CD8-positive, alpha-beta memory T cell (primary cell): Measurements from ENCODE around the gene SYNJ1. TPM values are rescaled to one million over a fixed set of nuclear protein-coding genes. Genes with fewer than 3 reads are reported as not detected.
"Not testable (repeated sequence)": the region's sequence is repeated elsewhere in the genome, so short reads cannot be mapped to it uniquely, and the experiment has no call there.

Experiments used
- CTCF ChIA-PET: fragments of 350-600 bp; sonication (Branson Sonifier 250); formaldehyde crosslinking; loops from one replicate; lab custom pipeline; 2021; ENCODE audit warnings: antibody characterized with exemption; lab: Charles Lee
- POLR2A ChIA-PET: fragments of 350-600 bp; sonication (Branson Sonifier 250); formaldehyde crosslinking; loops from one replicate; lab custom pipeline; 2021; ENCODE audit warnings: antibody characterized with exemption; lab: Charles Lee
- DNase-seq, 5 donors: peaks; one replicate each; pipeline versions ENCODE4 v3.0.0 to v3.0.0-alpha.2; 2020 to 2022; ENCODE audit warnings: mixed read lengths in 1 of 5
- H3K27ac ChIP-seq: one replicate; pipeline ENCODE4 v1.7.0; 2013; ENCODE audit warnings: low read depth, mild to moderate bottlenecking, low read length, moderate library complexity
- H3K27me3 ChIP-seq: 2 replicates; pipeline ENCODE4 v1.7.0; 2013; ENCODE audit warnings: low read length, mild to moderate bottlenecking; ENCODE audit not compliant: insufficient read depth, poor library complexity, severe bottlenecking
- H3K36me3 ChIP-seq: 2 replicates; pipeline ENCODE4 v1.7.0; 2013; ENCODE audit warnings: mild to moderate bottlenecking, low read length, moderate library complexity; ENCODE audit not compliant: insufficient read depth
- H3K4me1 ChIP-seq: 2 replicates; pipeline ENCODE4 v1.7.0; 2013; ENCODE audit warnings: mild to moderate bottlenecking, low read length, moderate library complexity; ENCODE audit not compliant: insufficient read depth
- H3K4me3 ChIP-seq: 2 replicates; pipeline ENCODE4 v1.7.0; 2013; ENCODE audit warnings: mild to moderate bottlenecking, low read length
- H3K9me3 ChIP-seq: 2 replicates; pipeline ENCODE4 v1.7.0; 2013; ENCODE audit warnings: mild to moderate bottlenecking, low read length
- H3K27ac Mint-ChIP-seq, 8 donors: one replicate each; pipeline ENCODE4 v1.8.0; 2020 to 2021; ENCODE audit warnings: mixed read lengths in 8 of 8, mild to moderate bottlenecking in 6 of 8, inconsistent platforms in 3 of 8, moderate library complexity in 3 of 8
- H3K27me3 Mint-ChIP-seq, 2 donors: one replicate each; pipeline ENCODE4 v1.8.0; 2020 to 2021; ENCODE audit warnings: mixed read lengths in 2 of 2, mild to moderate bottlenecking in 1 of 2, moderate library complexity in 1 of 2
- H3K36me3 Mint-ChIP-seq, 3 donors: one replicate each; pipeline ENCODE4 v1.8.0; 2020 to 2021; ENCODE audit warnings: mixed read lengths in 3 of 3, inconsistent platforms in 1 of 3, mild to moderate bottlenecking in 1 of 3
- H3K4me1 Mint-ChIP-seq, 3 donors: one replicate each; pipeline ENCODE4 v1.8.0; 2020 to 2021; ENCODE audit warnings: mixed read lengths in 3 of 3, inconsistent platforms in 1 of 3, mild to moderate bottlenecking in 1 of 3
- H3K4me3 Mint-ChIP-seq, 7 donors: one replicate each; pipeline ENCODE4 v1.8.0; 2020 to 2021; ENCODE audit warnings: mixed read lengths in 7 of 7, mild to moderate bottlenecking in 6 of 7, moderate library complexity in 4 of 7, inconsistent platforms in 2 of 7
- H3K9me3 Mint-ChIP-seq, 5 donors: one replicate each; pipeline ENCODE4 v1.8.0; 2020 to 2022; ENCODE audit warnings: mixed read lengths in 5 of 5, mild to moderate bottlenecking in 3 of 5, moderate library complexity in 2 of 5, inconsistent platforms in 1 of 5
- polyA plus RNA-seq: library from polyadenylated mRNA; unstranded; fragments of 300-500 nt; fragmentation: Illumina TruSeq; gene quantifications from one replicate; pipeline ENCODE4 v1.2.3, GENCODE V29; 2021
- total RNA-seq, 2 experiments: library from RNA; stranded (reverse); gene quantifications; one replicate each; pipeline ENCODE4 v1.2.3, GENCODE V29; 2021

SYNJ1 gene
- total and polyA plus RNA-seq, 3 experiments from 2014 or later = 3.4 to 14.4 (median 11.4) TPM

DNA sequence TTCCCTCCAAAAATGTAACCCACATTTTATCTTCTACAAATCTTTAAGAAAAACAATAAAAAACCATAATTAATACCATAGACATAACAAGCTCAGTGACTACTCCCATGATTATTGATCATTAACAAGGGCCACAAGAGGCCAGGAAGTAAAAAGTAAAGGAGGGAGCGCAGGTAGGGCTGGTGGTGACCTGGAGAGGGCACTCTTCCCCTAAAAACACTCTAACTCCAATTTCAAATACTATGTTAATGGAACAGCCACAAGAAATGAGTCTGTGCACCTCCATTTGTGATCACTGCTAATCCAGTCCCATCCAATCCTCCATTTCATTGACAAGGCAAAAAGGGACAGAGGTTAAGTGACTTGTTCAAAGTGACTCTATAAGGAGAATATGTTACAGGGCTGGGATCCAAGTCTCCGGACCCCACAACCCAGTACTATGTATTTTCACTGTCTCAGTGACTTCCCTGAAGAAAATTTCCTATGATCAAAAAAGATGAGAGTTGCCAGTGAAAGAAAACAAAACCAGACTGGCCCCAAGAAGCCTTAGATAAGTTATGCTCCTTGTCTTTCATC lies 74.4 kb downstream of the SYNJ1 start:
- Mint-ChIP-seq H3K4me3 (no peak overlapping the region), H3K4me1 (no peaks in the 10 kb centered on the region)

DNA sequence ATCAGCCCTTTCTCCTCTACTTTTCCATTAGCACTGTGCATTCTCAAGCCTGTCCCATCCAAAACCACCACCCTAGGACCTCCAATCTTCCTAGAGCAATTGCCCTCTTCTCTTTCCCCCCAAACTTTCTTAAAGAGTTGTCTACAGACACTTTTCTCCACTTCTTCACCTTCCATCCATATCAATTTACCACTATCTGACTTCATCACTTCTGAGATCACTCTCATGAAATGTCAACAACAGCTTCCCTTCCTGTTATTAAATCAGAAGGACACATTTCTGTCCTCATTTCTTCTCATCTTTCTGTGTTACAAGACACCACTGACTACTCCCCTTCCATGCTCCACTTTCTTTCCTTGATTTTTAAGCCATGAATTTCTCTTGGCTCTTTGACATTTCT lies 79.6 kb downstream of the SYNJ1 start:
- no peaks in the 10 kb centered on the region for H3K4me1 Mint-ChIP-seq
- ChIA-PET CTCF (interaction anchor here (1.5 kb wide), 1 partner anchor 10 kb away, joined by 3 read pairs; no protein-coding TSS in a partner anchor), POLR2A (no interaction called here)
- DNase-seq = no peak
- H3K27me3 Mint-ChIP-seq = no peaks in the 10 kb centered on the region
- H3K36me3 Mint-ChIP-seq = peaks cover 7 to 48% (median 20%) of the 10 kb centered on the region in 3 donors
- H3K27ac Mint-ChIP-seq = no peak overlapping the region
- no peak overlapping the region for H3K4me3 Mint-ChIP-seq
- H3K36me3 ChIP-seq = peaks cover 41% of the 10 kb centered on the region
- no peaks in the 10 kb centered on the region for H3K9me3 Mint-ChIP-seq
- no peaks in the 10 kb centered on the region for H3K4me1 ChIP-seq
- H3K9me3 ChIP-seq = no peaks in the 10 kb centered on the region
- no peak overlapping the region for H3K27ac ChIP-seq
- H3K4me3 ChIP-seq = no peak overlapping the region
- no peaks in the 10 kb centered on the region for H3K27me3 ChIP-seq

More for the DNA sequence above, 74.4 kb downstream of the SYNJ1 start:
- H3K36me3 Mint-ChIP-seq = peaks cover 0 to 56% (median 25%) of the 10 kb centered on the region in 3 donors
- Histone ChIP-seq H3K4me3 (no peak overlapping the region), H3K4me1 (no peaks in the 10 kb centered on the region), H3K27me3 (no peaks in the 10 kb centered on the region), H3K27ac (no peak overlapping the region), H3K9me3 (no peaks in the 10 kb centered on the region), H3K36me3 (peaks cover 18% of the 10 kb centered on the region)
- H3K27me3 Mint-ChIP-seq = no peaks in the 10 kb centered on the region
- ChIA-PET POLR2A (no interaction called here), CTCF (no interaction called here)
- peak overlapping the region in 2 of 8 donors; percentile 6 to 13 for H3K27ac Mint-ChIP-seq
- H3K9me3 Mint-ChIP-seq = no peaks in the 10 kb centered on the region
- DNase-seq = peak in 2 of 5 donors; percentile 2 to 18

DNA sequence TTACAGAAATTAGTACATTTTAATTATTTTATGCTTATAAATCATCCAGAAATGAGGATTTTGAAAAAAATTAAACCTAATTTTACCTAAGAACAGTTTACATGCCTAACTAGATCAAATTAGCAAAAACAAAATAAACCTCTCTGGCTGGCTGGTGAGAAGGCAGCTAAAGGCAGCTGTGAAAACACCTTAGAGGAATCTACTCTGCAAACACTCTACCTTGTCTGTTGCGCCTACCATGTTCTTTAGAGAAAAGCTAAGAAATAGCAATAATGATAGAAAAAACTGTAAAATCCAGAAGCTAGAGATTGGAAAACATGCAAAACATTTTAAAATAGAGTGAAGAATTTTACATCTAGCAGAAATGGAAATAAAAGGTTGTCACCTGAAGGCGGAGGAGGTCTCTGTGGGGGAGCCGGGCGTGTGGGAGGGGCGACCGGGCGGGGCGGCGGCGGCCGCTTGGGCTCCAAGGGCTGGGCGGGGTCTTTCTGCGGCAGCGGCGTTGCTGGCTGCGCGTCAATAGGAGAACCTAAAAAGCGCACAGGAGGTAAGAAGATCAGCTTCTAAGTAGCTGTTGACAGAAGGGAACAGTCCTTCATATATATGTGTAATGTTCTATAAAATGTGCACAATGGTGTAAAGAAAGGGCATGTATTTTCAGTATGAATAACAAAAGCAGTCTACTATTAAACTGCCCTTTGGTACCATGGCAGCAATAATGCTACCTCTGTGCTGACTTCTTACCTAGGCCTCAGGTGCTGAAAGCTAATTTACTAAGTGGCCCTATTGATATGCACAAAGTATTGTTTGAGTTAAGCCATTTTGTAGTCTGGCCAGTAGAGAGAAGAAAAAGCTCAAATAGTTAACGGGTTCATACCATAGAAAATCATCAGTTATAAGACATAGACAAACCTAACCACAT lies 82.3 kb downstream of the SYNJ1 start:
- ChIA-PET CTCF (interaction anchor here (1.3 kb wide), 1 partner anchor 44 kb away, joined by 3 read pairs; no protein-coding TSS in a partner anchor), POLR2A (no interaction called here)
- Mint-ChIP-seq H3K9me3 (no peaks in the 10 kb centered on the region), H3K4me1 (no peaks in the 10 kb centered on the region), H3K36me3 (peaks cover 7 to 56% (median 22%) of the 10 kb centered on the region in 3 donors), H3K27ac (peak overlapping the region in 1 of 8 donors; percentile 15), H3K27me3 (no peaks in the 10 kb centered on the region), H3K4me3 (no peak overlapping the region)
- Histone ChIP-seq H3K36me3 (peaks cover 37% of the 10 kb centered on the region), H3K4me1 (no peaks in the 10 kb centered on the region), H3K27me3 (no peaks in the 10 kb centered on the region), H3K9me3 (no peaks in the 10 kb centered on the region), H3K4me3 (no peak overlapping the region), H3K27ac (no peak overlapping the region)
- no peak for DNase-seq

DNA sequence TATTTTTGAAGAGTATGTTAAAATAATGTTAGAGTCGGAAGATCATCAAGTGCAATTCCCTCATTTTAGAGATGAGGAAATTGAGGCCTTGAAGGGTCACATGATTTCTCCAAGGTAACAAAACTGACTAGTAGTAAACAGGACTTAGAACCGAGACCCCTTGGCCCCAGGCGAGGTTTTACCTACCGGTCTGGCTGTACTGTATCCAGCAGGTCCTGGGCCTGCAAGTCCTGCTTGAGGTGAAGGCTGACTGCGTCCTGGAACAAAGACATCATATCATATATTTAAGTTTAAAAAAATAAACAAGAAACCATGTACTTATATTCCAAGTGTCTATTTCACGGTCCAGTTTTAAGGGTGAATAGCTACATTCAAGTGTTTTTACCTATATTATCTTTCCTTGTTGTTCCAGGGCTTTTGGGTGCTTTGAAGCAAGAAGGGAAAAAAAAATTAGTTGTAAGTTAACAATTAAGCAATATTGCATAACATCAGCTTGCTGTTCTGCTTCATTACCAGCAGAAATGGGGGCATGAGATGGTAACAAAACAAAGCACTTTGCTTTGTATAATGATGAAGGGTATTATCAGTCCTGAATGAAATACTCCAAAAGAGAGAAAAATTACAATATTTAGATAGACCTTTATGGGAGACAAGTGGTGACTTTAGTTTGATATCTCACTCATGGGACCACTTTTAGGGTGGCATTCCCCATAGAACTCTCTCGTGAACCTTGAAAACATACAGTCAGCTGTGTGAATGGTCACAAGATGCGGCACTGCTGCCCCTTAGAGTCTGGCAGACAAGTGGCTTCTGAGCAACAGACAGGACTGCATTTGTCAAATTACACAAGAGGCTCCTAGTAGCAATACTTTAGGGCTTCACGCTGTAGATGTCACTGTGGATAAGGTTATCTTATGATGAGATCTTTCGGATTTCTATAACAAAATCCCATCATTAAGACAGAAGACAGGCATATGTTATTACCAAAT lies 85.8 kb downstream of the SYNJ1 start:
- Mint-ChIP-seq H3K4me3 (no peak overlapping the region), H3K9me3 (no peaks in the 10 kb centered on the region), H3K4me1 (no peaks in the 10 kb centered on the region), H3K36me3 (peaks cover 7 to 76% (median 24%) of the 10 kb centered on the region in 3 donors), H3K27me3 (no peaks in the 10 kb centered on the region), H3K27ac (peak overlapping the region in 1 of 8 donors; percentile 10)
- H3K4me3 ChIP-seq = no peak overlapping the region
- H3K36me3 ChIP-seq = peaks cover 24% of the 10 kb centered on the region
- H3K9me3 ChIP-seq = no peaks in the 10 kb centered on the region
- ChIA-PET POLR2A (no interaction called here), CTCF (no interaction called here)
- H3K27me3 ChIP-seq = no peaks in the 10 kb centered on the region
- no peak for DNase-seq
- no peak overlapping the region for H3K27ac ChIP-seq
- no peaks in the 10 kb centered on the region for H3K4me1 ChIP-seq

DNA sequence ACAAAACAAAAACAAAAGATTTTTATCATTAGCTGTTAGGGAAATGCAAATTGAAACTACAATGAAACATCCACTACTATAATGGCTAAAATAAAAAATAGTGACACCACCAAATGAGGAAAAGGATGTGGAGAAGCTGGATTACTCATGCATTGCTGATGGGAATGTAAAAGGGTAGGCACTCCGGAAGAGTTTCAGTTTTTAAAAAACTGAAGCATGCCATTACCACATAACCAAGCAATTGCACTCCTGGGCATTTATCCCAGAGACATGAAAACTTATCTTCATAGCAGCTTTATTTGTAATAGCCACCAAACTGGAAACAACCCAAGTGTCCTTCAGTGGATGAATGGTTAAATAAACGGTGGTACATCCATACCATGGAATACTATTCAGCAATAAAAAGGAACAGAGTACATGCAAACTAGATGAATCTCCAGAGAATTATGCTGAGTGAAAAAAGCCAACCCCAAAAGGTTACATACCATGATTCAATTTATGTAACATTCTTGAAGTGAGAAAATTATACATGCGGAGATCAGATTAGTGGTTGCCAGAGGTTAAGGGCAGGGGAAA lies 101.1 kb downstream of the SYNJ1 start:
- no peak for DNase-seq
- Mint-ChIP-seq H3K36me3 (peaks cover 7 to 26% (median 15%) of the 10 kb centered on the region in 3 donors), H3K9me3 (no peaks in the 10 kb centered on the region), H3K4me3 (no peak overlapping the region), H3K4me1 (peaks cover 0 to 4% (median 0%) of the 10 kb centered on the region in 3 donors), H3K27ac (peak overlapping the region in 1 of 8 donors; percentile 56), H3K27me3 (peaks cover 4 to 10% of the 10 kb centered on the region in 2 donors)
- H3K4me3 ChIP-seq = no peak overlapping the region
- H3K27me3 ChIP-seq = no peaks in the 10 kb centered on the region
- peaks cover 10% of the 10 kb centered on the region for H3K36me3 ChIP-seq
- H3K9me3 ChIP-seq = no peaks in the 10 kb centered on the region
- no peak overlapping the region for H3K27ac ChIP-seq
- ChIA-PET POLR2A (no interaction called here), CTCF (interaction anchor here (1.5 kb wide), 1 partner anchor 25 kb away, joined by 3 read pairs; no protein-coding TSS in a partner anchor)
- H3K4me1 ChIP-seq = no peaks in the 10 kb centered on the region

DNA sequence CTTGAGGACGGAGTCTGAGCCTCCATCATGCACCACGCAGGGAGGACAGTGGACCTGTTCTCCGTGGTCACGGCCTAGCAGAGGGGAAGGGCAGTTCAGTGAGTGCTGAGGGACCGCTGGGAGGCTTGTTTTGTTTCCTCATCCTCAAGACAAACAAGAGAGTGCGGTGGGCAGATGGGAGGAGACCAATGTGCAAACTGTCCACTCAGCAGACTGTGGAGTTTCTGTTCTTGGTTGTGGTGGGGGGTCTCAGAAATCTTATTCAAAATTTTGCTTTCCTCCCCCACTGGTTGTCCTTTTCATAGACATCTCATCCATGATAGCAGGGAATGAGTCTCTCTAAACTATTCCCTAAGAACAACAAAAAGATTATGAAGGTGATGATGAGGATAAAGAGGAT lies 109.6 kb downstream of the SYNJ1 start:
- H3K27me3 Mint-ChIP-seq = peaks cover 6 to 25% of the 10 kb centered on the region in 2 donors
- H3K36me3 ChIP-seq, H3K4me3 Mint-ChIP-seq, H3K9me3 ChIP-seq, DNase-seq, H3K9me3 Mint-ChIP-seq, CTCF ChIA-PET, H3K4me1 Mint-ChIP-seq, H3K36me3 Mint-ChIP-seq, POLR2A ChIA-PET, H3K4me3 ChIP-seq, H3K27ac ChIP-seq, H3K27ac Mint-ChIP-seq, H3K4me1 ChIP-seq, H3K27me3 ChIP-seq: not testable (repeated sequence)

DNA sequence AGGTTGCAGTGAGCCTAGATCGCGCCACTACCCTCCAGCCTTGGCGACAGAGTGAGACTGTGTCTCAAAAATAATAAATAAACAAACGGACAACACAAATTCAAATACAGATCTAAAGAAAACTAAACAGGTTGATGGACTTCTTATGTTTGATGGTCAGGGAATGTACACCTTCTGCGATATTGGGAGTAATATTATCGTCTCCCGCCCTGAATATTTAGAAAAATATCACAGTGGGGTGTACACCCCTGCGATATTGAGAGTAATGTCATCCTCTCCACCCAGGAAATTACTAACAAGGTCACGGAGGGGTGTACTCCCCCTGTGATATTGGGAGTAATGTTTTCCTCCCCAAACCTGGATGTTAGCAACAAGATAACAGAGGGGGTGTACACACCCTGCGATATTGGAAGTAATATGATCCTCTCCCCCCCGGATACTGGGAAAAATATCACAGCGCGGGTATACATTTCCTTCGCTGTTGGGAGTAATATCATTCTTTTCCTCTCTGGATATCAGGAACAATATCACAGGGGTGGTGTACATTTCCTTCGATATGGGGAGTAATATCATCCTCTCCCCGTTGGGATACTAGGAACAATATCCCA lies 114.3 kb downstream of the SYNJ1 start:
- peaks cover 0 to 24% (median 8%) of the 10 kb centered on the region in 3 donors for H3K36me3 Mint-ChIP-seq
- peaks cover 2 to 5% of the 10 kb centered on the region in 2 donors for H3K27me3 Mint-ChIP-seq
- peak overlapping the region; percentile 97 to 99 (median 99) for H3K27ac Mint-ChIP-seq
- H3K9me3 ChIP-seq = no peaks in the 10 kb centered on the region
- peak overlapping the region; percentile 95 to 99 (median 97) for H3K4me3 Mint-ChIP-seq
- H3K4me1 ChIP-seq = peaks cover 13% of the 10 kb centered on the region
- peak overlapping the region; percentile 97 for H3K4me3 ChIP-seq
- ChIA-PET CTCF (interaction anchor here (1.3 to 2.5 kb wide), 5 partner anchors 12 to 212 kb away, joined by 3 to 23 read pairs (median 5); no protein-coding TSS in a partner anchor), POLR2A (interaction anchor here (1.5 to 1.6 kb wide), 2 partner anchors 12 to 44 kb away, joined by 5 to 6 read pairs; no protein-coding TSS in a partner anchor)
- H3K36me3 ChIP-seq = no peaks in the 10 kb centered on the region
- no peaks in the 10 kb centered on the region for H3K9me3 Mint-ChIP-seq
- peak overlapping the region; percentile 97 for H3K27ac ChIP-seq
- H3K27me3 ChIP-seq = no peaks in the 10 kb centered on the region
- H3K4me1 Mint-ChIP-seq = peaks cover 10 to 29% (median 22%) of the 10 kb centered on the region in 3 donors
- DNase-seq = no peak
